GM11168 (cell line): ENCODE results near the gene SCN11A.

Experiments used
- in situ Hi-C: fragments of 300-500 bp; cut with MboI; formaldehyde crosslinking; loops from one replicate; pipeline ENCODE4 v1.12.0; 2022; ENCODE audit warnings: low sequenced_read_pairs; ENCODE audit not compliant: unreplicated experiment

The SCN11A gene

GRCh38 chr3:39013921-39014509 is 37.7 kb downstream of the SCN11A start:
- in situ Hi-C loops: no loop called here

GRCh38 chr3:39013289-39013688 is 38.5 kb downstream of the SCN11A start:
- in situ Hi-C loops: no loop called here

- in situ Hi-C loops: no loop called here
Observed at GRCh38 chr3:39011191-39011736, 40.5 kb downstream of the SCN11A start.

GRCh38 chr3:39005295-39005694 is 46.4 kb downstream of the SCN11A start:
- in situ Hi-C loops: no loop called here
